Upper lobe of left lung (tissue), 6 donors: ENCODE results near the gene PIK3C2G. TPM values are rescaled to one million over a fixed set of nuclear protein-coding genes. Genes with fewer than 3 reads are reported as not detected.

Experiments used
- ATAC-seq, 2 donors: fragments of 200-7000 bp; cut with Tn5 transposase; one replicate each; pipeline ENCODE4 v1.9.1; 2022; ENCODE audit warnings: mild to moderate bottlenecking in 2 of 2, moderate library complexity in 2 of 2; ENCODE audit not compliant: low FRiP score in 2 of 2
- DNase-seq, 2 donors: peaks; one replicate each; pipeline ENCODE4 v3.0.0-alpha.2; 2019 to 2020
- H3K27ac ChIP-seq, 4 donors: fragments of 200-600 bp; sonication (generic); one replicate each; pipeline ENCODE4 v1.5.1; 2016 to 2019
- H3K27me3 ChIP-seq, 4 donors: fragments of 200-600 bp; sonication (generic); one replicate each; pipeline ENCODE4 v1.5.1; 2017 to 2019
- H3K36me3 ChIP-seq, 4 donors: fragments of 200-600 bp; sonication (generic); one replicate each; pipeline ENCODE4 v1.5.1; 2016 to 2019
- H3K4me1 ChIP-seq, 4 donors: fragments of 200-600 bp; sonication (generic); one replicate each; pipeline ENCODE4 v1.5.1; 2018 to 2019
- H3K4me3 ChIP-seq, 4 donors: fragments of 200-600 bp; sonication (generic); one replicate each; pipeline ENCODE4 v1.5.1; 2017 to 2019; ENCODE audit warnings: mild to moderate bottlenecking in 2 of 4, moderate library complexity in 1 of 4
- H3K9me3 ChIP-seq, 4 donors: fragments of 200-600 bp; sonication (generic); one replicate each; pipeline ENCODE4 v1.5.1; 2018 to 2019
- CTCF ChIP-seq, 6 experiments: fragments of 450-650 bp in 4 of 6; fragments of 200-600 bp in 2 of 6; sonication (generic) in 2 of 6; IDR thresholded peaks; one replicate each; pipeline ENCODE4 v1.5.1; 2016 to 2019; ENCODE audit warnings: antibody characterized with exemption in 6 of 6
- EP300 ChIP-seq, 4 donors: sonication (generic); formaldehyde crosslinking; IDR thresholded peaks; one replicate each; pipeline ENCODE4 v1.5.1; 2017; ENCODE audit warnings: antibody characterized with exemption in 4 of 4, control low read depth in 2 of 4
- POLR2A ChIP-seq, 4 donors: fragments of 450-650 bp; IDR thresholded peaks; one replicate each; pipeline ENCODE4 v1.5.1; 2016 to 2017; ENCODE audit warnings: antibody characterized with exemption in 4 of 4, mild to moderate bottlenecking in 2 of 4
- POLR2AphosphoS5 ChIP-seq, 2 donors: sonication (generic); formaldehyde crosslinking; IDR thresholded peaks; one replicate each; pipeline ENCODE4 v1.5.1; 2017; ENCODE audit warnings: antibody characterized with exemption in 2 of 2
- whole genome bisulfite sequencing, 2 donors: methylation state at CpG; one replicate each; pipeline ENCODE4 v1.1.5; 2017 to 2018; 5-methylcytosine and 5-hydroxymethylcytosine counted together
- total RNA-seq, 6 donors: library from RNA; depleted of rRNA in 4 of 6; stranded (reverse); fragments of >200 nt in 4 of 6; gene quantifications; one replicate each; pipeline versions ENCODE4 v1.1.0 to v1.2.1, GENCODE V29; 2016 to 2021
- donor health status: DM: no; HTN: no; CAD: no; lungs with moderate emphysema.
- donor health status: DM: no; HTN: yes; CAD: no; lungs with severe emphysema.

PIK3C2G gene
- total RNA-seq, 6 donors from 2014 or later: 0.33 to 3.1 (median 0.39) TPM; not detected in 1

GRCh38 chr12:18430425-18431048 is 169.2 kb downstream of the PIK3C2G start:
- Histone ChIP-seq H3K4me3 (no peak overlapping the region), H3K4me1 (no peaks in the 10 kb centered on the region), H3K36me3 (no peaks in the 10 kb centered on the region), H3K27me3 (no peaks in the 10 kb centered on the region), H3K27ac (no peak overlapping the region), H3K9me3 (no peaks in the 10 kb centered on the region)
- TF ChIP-seq EP300 (IDR thresholded peaks at IDR 0.05): no peak
- TF ChIP-seq CTCF (IDR thresholded peaks at IDR 0.05): peak; percentile 28 to 73 (median 61)
- DNase-seq: peak in 1 of 2 donors; percentile 35
- 31 to 33% methylated on average over 3 of the region's 3 CpGs for WGBS, 2 donors
- ATAC-seq: peak; percentile 79 to 80

DNA sequence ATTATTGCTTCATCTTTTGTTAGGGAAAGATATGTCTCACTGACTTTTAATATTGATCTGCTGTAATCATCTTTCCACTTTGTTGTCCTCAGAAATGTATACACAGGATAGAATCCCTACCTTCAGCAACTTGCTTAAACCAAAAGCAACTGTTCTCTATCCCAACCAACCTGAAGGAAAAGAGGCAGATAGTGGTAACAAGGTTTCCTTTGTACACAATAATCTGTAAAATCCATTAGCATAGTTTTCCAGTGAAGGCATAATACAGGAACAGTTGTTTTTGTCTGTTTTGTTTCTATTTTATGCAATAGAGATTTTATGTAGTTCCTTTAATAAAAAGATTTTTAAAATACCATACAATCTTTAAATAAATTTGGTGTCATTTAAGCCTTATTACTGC is 170.5 kb downstream of the PIK3C2G start:
- H3K4me1 ChIP-seq: no peaks in the 10 kb centered on the region
- H3K4me3 ChIP-seq: no peak overlapping the region
- DNase-seq (no peak), ATAC-seq (no peak)
- no peaks in the 10 kb centered on the region for H3K36me3 ChIP-seq
- H3K9me3 ChIP-seq: no peaks in the 10 kb centered on the region
- H3K27me3 ChIP-seq: no peaks in the 10 kb centered on the region
- TF ChIP-seq EP300 (IDR thresholded peaks at IDR 0.05) (no peak), CTCF (IDR thresholded peaks at IDR 0.05) (no peak), POLR2AphosphoS5 (IDR thresholded peaks at IDR 0.05) (no peak), POLR2A (IDR thresholded peaks at IDR 0.05) (no peak)
- no peak overlapping the region for H3K27ac ChIP-seq

- TF ChIP-seq CTCF (IDR thresholded peaks at IDR 0.05): no peak
- no peak for TF ChIP-seq POLR2AphosphoS5 (IDR thresholded peaks at IDR 0.05)
- TF ChIP-seq EP300 (IDR thresholded peaks at IDR 0.05): no peak
- no peak for TF ChIP-seq POLR2A (IDR thresholded peaks at IDR 0.05)
- H3K9me3 ChIP-seq: no peaks in the 10 kb centered on the region
- H3K27me3 ChIP-seq: no peaks in the 10 kb centered on the region
- DNase-seq: no peak
- no peaks in the 10 kb centered on the region for H3K36me3 ChIP-seq
- no peak for ATAC-seq
- no peaks in the 10 kb centered on the region for H3K4me1 ChIP-seq
- H3K27ac ChIP-seq: no peak overlapping the region
- H3K4me3 ChIP-seq: no peak overlapping the region
Measured at GRCh38 chr12:18432206-18432605, 170.9 kb downstream of the PIK3C2G start.

GRCh38 chr12:18436170-18436569 is 174.9 kb downstream of the PIK3C2G start:
- TF ChIP-seq EP300 (IDR thresholded peaks at IDR 0.05) (no peak), POLR2A (IDR thresholded peaks at IDR 0.05) (no peak), POLR2AphosphoS5 (IDR thresholded peaks at IDR 0.05) (no peak), CTCF (IDR thresholded peaks at IDR 0.05) (no peak)
- H3K27me3 ChIP-seq: no peaks in the 10 kb centered on the region
- no peak overlapping the region for H3K27ac ChIP-seq
- H3K36me3 ChIP-seq: no peaks in the 10 kb centered on the region
- ATAC-seq (no peak), DNase-seq (no peak)
- H3K4me3 ChIP-seq: no peak overlapping the region
- no peaks in the 10 kb centered on the region for H3K9me3 ChIP-seq
- no peaks in the 10 kb centered on the region for H3K4me1 ChIP-seq

DNA sequence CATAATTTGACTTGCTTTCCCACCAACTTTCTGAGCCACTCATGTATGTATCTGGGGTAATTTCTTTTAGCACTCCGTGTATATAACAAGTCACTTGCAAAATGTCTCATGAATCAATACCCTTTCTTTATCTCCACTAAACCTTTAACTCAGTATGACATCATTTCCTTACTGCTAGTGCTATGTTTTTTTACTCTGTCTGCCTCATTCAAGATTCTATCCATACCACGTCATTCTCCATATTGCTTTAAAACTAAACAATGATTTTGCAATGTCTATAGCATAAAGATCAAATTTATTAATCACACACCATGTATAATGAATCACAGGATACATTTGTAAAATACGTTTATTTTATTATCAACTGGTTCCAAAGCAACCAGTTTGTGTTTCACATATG is 178.2 kb downstream of the PIK3C2G start:
- Histone ChIP-seq H3K36me3 (no peaks in the 10 kb centered on the region), H3K27ac (no peak overlapping the region), H3K9me3 (no peaks in the 10 kb centered on the region), H3K4me1 (no peaks in the 10 kb centered on the region), H3K4me3 (no peak overlapping the region), H3K27me3 (no peaks in the 10 kb centered on the region)
- no peak for ATAC-seq
- no peak for DNase-seq
- TF ChIP-seq EP300 (IDR thresholded peaks at IDR 0.05): no peak
- no peak for TF ChIP-seq POLR2A (IDR thresholded peaks at IDR 0.05)
- TF ChIP-seq CTCF (IDR thresholded peaks at IDR 0.05): no peak
- TF ChIP-seq POLR2AphosphoS5 (IDR thresholded peaks at IDR 0.05): no peak
- 69 to 70% methylated on average over 3 of the region's 3 CpGs for WGBS, 2 donors
